HG03432 (cell line): ENCODE data around the gene SIRT4.
"Not testable (repeated sequence)": the region's sequence is repeated elsewhere in the genome, so short reads cannot be mapped to it uniquely, and the experiment has no call there.

Source experiments
- ATAC-seq: cut with Tn5 transposase; IDR thresholded peaks from one replicate; pipeline ENCODE4 v1.9.1; 2021; ENCODE audit warnings: mild to moderate bottlenecking, moderate library complexity; ENCODE audit not compliant: unreplicated experiment

SIRT4 gene

DNA sequence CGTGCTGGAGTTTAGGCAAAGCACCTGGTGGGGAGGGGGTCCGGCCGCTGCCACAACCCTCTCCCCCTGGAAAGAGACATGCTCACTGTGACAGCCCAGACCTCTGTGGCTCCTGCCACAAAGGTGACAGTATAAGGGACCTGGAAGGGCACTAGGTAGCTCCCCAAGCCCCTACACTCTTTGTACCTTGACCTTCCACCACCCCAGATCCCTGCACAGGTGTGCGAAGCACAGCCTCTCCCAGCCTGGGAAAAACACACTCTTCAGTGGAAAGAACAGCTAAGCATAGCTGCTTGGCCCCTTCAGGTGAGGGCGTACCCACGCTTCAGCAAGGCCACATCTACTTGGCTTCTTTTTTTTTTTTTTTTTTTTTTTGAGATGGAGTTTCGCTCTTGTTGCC, 30.4 kb downstream of the SIRT4 start:
- ATAC-seq, result no peak

DNA sequence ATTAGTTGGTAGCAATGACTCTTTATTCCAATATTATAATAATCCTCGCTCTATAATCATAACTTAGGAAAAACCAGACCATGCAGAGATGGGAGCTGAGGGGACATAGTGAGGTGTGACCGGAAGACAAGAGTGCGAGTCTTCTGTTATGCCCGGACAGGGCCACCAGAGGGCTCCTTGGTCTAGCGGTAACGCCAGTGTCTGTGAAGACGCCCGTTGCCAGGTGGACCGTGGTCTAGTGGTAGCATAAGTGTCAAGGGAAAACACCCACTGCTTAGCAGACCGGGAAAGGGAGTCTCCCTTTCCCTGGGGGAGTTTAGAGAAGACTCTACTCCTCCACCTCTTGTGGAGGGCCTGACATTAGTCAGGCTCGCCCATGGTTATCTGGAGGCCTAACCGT, 33.3 kb downstream of the SIRT4 start:
- ATAC-seq, result not testable (repeated sequence)

DNA sequence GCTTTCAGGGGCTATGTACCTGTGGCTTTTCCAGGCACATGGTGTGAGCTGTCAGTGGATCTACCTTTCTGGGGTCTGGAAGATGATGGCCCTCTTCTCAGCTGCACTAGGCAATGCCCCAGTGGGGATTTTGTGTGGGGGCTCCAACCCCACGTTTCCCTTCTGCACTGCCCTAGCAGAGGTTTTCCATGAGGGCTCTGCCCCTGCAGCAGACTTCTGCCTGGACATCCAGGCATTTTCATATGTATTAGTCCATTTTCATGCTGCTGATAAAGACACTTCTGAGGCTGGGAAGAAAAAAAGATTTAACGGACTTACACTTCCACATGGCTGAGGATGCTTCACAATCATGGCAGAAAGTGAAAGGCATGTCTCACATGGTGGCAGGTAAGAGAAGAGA, 34.3 kb downstream of the SIRT4 start:
- ATAC-seq, result not testable (repeated sequence)

DNA sequence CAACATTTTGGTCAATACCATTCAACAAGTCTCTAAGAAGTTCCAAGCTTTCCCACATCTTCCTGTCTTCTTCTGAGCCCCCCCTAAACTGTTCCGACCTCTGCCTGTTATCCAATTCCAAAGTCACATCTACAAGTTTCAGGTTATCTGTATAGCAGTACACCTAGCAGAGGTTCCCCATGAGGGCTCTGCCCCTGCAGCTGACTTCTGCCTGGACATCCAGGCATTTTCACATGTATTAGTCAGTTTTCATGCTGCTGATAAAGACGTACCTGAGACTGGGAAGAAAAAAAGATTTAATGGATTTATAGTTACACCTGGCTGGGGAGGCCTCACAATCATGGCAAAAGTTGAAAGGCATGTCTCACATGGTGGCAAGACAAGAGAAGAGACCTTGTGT, 35.6 kb downstream of the SIRT4 start:
- ATAC-seq, result no peak

DNA sequence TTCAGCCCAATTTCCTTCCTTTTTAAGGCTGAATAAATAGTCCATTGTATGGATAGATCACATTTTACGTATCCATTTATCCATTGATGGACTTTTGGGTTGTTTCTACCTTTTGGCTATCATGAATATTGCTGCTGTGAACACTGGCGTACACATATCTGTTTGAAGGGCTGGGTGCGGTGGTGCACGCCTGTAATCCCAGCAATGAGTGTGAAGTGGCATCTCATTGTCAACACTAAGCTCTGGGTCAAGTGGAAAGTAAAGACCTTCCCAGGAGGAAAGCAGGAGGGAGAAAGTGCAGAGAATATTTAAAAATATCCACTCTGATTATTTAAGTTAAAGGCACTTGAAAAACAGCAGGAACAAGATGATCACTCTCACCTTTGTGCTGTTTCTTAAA, 37.1 kb downstream of the SIRT4 start:
- ATAC-seq, result no peak

DNA sequence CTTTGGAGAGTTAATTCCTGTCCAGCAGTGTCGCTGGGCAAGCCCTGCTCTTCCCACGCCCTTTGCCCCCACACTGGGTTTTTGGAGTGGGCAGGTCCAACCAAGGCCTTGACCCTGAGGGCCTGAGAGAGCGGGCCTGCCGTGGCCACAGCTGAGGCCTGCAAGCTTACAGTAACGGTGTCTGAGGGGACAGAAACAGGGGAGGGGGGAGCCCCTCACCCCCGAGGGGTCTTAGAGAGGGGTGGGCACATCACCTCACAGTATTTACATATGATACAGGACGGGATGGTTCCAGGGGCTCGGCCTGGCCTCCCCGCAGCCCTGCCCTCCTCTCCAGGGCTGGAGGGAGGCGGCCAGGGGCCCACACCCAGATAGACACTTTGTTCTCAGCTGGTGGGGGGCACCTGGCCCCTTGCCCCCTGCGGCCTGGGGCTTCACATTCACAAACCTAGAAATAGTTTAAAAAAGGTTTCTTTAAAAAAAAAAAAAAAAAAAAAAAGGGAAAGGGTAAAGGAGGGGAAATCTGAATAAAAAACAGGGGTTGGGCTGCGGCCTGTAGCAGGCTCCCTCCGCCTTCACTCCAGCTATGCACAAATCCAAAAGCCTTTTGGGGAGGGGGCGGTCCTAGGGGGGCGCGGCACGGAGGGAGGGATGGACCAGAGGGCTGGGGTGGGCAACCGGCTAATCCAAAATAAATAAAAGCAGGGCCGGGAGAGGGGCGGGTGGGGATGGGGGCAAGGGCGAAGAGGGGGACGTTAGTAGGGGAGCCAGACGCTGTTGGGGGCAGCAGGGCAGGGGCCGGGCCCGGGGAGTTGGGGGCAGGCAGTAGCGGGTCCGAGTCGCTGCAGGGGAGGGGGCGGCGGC, 40.3 kb downstream of the SIRT4 start:
- no peak for ATAC-seq

DNA sequence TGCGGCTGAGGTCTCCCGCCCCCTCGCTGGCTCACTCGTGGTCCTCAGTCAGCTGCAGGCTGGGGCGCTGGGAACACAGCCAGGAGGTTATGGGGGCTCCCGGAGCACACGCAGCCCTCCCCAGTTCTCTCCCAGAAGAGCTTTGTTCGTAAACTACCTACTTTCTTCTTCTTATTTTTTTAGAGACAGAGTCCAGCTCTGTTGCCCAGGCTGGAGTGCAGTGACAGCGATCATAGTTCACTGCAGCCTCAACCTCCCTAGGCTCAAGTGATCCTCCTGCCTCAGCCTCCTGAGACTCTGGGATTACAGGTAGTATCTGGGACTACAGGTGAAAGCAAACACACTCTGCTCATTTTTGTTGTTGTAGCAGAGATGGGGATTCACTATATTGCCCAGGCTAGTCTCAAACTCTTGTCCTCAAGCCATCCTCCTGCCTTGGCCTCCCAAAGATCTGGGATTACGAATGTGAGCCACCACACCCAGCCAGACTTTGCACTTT, 41.0 kb downstream of the SIRT4 start:
- no peak for ATAC-seq

DNA sequence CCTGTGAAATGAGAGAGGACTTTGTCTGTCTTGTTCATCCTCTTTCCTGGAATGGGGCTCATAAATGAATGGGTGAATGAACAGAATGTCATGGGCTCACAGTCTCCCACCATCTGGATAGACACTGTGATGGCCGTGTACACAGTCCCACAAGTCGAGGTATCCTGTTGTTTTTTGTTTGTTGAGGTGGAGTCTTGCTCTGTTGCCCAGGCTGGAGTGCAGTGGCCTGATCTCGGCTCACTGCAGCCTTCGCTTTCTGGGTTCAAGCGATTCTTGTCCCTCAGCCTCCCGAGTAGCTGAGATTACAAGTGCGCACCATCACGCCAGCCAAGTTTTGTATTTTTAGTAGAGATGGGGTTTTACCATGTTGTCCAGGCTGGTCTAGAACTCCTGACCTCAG, 41.6 kb downstream of the SIRT4 start:
- ATAC-seq, result no peak

DNA sequence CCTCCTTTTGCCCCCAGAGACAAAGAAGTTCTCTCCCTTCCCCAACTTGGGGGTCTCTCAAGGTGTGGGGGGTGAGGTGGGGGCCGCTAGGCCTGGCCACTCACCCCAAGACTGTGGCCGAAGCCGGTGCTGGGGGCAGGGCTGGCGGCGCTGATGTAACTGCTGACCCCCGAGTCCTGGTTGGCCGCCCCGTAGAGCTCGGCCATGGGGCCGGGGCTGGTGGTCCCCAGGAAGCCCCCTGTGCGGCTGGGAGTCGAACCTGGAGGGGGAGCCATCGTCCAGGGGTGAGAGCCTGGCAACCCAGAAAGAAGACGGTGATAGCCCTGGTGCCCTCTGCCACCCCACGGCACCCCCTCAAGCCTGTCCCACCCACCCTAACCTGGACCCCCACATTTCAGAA, 43.9 kb downstream of the SIRT4 start:
- ATAC-seq, result no peak

DNA sequence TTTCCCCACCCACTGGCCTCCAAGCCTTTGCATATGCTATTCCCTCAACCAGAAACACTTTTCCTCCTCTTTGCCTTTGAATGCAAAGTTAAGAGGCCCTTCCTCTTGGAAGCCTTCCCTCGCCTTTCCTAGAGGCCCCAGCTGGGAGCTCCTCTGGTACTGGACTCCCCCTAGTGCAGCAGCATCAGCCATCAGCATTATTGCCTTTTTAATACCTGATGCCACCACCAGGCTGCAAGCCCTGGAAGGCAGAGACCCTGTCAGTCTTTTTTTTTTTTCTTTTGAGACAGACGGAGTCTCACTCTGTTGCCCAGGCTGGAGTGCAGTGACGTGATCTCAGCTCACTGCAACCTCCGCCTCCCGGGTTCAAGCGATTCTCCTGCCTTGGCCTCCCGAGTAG, 44.6 kb downstream of the SIRT4 start:
- ATAC-seq, result no peak

DNA sequence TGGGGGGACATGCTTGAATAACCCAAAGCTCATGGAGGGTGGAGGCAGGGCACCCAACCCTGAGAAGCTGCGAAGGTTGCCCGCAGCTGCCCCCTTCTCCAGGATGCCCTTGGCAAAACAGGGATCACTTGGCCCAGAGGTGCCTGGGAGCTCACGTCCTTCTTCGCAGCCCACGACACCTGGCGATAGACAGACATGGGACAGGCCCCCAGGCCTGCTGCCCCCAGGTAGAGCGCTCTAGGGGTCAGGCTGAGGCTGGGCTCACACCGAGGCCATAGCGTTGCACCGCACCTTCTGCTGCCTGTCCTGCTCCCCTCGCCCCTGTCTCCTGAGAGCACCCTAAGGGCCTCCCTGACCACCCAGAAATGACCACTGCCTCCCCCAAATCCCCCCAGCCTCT, 45.6 kb downstream of the SIRT4 start:
- no peak for ATAC-seq

DNA sequence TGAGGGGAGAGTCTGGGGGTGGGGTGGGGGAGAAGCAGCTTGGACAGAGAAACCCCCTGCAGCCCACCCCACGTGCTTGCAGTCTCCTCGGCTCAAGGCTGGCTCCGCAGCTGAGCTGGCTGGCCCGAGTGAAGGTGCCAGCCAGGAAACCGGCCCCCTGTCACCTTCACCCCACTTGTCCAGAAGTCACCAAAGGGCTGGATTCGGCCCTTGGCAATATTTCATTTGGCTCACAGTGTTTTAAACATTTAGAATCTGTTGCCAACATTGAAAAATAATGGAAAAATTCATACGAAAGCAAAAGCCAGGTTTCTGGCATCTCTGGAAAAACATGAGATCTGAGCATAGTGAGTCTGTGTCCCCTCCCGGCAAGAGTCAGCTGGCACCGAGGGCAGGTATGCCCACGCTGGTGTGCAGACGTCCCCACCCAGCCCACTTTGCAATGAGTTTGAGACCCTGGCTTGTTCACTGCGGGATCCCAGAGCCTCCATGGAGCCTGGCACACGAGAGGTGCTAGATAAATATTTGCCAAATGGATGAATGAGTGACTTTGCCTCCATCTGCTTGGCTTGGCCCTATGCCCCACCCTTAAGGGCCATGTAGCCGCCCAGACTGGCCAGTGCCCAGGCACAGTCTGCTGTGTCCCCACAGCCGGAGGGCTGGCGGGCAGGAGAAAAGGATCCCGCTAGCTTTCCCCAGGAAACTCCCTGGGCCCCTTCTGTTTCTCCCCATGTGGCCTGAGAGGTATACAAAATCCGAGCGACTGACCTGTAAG, 48.6 kb downstream of the SIRT4 start:
- no peak for ATAC-seq

DNA sequence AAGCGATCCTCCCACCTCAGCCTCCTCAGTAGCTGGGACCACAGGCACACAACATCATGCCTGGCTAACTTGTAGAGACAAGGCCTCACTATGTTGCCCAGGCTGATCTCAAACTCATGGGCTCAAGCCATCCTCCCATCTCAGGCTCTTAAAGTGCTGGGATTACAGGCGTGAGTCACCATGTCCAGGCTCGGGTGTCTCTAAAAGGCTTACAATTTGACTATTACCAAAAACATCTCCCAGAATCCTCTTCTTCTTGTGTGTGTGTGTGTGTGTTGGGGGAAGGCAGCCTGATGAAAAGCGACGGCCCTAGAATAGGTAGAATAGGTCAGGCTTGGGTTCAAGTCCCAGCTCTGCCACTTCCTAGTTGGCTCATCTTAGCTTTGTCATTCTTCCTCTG, 50.0 kb downstream of the SIRT4 start:
- no peak for ATAC-seq

DNA sequence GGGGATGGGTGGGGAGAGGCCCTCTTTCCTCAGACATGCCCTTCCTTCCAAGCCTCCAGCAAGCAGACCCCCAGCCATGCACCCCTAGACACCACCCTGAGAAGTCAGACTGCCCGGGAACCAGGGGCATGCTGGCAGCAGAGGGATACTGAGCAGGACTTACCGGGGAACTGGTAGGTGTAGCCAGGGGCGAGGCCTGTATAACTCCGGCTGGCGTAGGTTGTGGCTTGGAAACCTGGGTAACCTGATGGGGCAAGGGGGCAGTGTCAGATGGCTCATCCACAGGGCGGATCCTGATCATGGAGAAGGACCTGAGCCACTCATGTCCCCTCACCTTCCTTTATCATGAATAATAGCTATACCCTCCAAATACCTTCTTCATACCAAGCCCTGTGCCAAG, 51.0 kb downstream of the SIRT4 start:
- ATAC-seq, result no peak

DNA sequence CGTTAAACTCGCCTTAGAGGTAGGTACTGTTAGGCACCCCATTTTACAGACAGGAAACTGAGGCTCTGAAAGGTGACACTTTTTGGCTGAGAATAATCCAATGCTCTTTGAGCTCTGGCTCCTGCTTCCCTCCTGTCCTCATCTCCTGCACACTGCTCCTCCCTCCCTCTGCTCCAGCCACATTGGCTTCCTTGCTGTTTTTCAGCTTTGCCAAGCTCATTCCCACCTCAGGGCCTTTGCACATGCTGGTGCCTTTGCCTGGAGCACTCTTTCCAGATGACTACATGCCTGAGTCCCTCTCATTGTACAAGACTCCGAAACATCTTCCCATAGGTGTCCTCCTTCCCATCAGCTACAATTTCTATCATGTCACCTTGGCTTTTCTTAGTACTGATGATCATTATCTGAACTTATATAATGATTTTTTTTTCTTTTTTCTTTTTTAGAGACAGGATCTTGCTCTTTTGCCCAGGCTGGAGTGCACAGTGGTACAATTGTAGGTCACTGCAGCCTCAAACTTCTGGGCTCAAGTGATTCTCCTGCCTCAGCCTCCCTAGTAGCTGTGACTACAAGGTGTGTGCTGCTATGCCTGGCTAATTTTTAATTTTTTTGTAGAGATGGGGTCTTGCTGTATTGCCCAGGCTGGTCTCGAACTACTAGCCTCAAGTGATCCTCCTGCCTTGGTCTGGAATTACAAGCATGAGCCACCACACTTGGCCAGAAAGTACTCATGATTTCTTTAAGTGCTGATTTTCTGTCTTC, 51.6 kb downstream of the SIRT4 start:
- no peak for ATAC-seq

DNA sequence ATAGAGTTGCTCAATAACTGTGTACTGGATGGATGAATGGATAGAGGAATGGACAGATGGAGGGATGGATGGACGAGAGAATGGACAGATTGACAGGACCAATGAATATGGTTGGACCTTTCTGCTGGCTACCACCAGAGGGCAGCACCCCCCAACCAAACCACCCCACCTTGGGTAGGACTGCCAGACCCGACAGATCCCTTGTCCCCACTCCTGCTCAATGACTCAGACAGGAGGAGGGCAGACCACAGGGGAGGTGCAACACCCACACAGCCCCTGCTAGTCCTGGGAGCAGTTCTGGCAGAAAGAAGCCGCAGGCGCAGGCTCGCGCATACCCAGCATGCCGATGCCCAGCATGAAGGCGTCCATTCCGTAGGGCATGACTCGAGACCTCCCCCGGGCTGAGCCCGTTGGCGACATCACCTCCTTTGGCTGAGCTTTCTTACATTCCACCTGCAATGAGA, 54.5 kb downstream of the SIRT4 start:
- no peak for ATAC-seq

DNA sequence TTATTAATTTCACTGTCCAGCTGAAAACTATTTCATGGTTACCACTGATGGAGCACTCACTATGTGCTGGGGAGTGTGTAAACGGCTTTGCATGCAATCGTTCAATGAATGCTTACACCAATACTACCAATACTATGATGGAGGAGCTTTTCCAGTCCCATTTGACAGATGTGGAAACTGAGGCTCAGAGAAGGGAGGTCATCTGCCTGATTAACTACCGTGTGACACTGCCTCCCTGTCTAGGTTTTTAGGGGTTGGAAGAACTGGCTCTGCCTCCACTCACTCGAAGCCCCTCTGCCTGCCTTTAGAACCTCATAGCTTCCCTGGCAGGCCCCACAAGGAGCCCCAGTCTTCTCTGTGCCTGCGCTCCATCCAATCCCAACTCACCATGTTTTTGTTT, 55.0 kb downstream of the SIRT4 start:
- no peak for ATAC-seq

DNA sequence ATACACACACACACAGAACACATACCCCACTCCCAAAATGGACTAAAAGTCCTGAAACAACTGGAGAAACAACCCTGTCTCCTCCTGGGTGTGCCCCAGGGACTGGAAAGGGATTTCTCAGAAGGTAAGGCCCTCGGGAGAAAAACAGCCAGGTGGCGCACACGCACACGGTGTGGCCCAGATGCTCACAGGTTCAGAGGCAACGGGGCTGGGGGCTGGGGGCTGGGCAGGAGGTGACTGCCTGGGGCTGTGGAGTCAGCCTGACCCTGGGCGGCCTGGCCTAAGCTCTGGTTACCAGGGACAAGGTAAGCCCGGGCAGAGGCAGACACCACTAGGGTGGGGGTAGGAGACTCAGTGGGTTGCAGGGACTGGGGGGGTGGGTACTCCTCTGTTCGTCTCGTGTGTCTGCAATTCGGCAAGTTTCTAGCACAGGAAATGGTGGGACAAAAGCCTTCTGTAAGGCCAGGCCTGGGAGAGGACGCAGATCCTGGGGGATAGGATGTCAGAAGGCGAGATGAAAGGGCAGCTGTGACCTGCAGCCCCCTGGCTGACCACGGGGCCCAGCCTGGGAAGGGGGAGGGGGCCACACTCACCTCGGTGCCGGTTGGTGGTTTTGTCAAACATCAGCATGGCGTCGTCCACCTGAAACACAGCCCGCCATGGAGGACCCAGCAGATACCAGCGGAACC, 56.4 kb downstream of the SIRT4 start:
- ATAC-seq, result no peak

DNA sequence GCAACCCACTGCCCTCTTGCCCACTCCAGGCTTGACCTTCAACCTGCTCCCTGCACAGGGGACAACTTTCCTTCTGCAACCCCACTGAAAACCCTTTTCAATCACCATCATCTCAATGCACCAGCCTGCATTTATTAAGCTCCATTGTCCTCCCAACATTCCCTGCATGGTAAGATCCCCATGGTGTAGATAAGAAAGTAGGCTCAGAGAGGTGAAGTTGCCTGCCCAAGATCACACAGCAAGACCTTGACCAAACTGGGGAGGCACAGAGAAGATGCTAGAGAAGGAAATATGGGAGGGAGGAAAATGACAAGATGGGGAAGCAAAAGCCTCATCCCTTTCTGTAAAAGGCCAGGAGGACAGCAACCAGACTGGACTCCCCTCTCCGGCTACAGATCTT, 57.0 kb downstream of the SIRT4 start:
- ATAC-seq, result no peak

DNA sequence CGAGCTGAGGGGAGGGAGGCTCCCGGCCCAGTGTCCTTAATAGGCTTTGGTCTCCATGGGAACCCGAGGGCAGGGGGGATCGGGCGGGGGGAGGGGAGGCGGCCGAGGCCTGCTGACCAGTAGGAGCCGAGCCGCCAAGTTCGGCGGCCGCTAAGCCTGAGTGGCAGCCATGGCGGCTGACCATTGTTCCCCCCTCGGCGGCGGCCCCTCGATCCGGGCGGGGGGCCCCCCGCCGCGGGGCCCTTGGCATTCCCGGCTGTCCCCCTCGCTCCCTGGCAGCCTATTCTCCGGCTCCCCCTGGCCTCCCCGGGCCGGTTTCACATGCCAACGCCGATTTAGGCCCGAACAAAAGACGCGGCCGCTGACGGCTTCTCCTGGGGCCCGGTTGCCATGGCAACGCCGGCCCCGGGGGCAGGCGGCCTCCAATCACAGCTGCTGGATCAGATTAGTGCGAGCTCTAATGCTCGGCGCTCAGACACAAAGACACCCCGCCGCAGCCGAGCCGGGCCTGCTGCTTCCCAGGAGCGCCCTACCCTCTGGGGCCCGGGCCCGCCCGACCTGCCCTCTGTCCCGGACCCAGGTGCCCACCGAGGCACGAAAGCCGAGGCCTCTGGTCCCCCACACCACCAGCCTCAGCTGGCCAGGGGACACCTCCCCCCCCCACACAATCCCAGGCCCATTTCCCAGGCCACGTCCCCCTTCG, 59.5 kb downstream of the SIRT4 start:
- no peak for ATAC-seq
